ENCODE data around the gene UBE2G1. TPM values are rescaled to one million over a fixed set of nuclear protein-coding genes. Genes with fewer than 3 reads are reported as not detected.

The UBE2G1 gene
- total RNA-seq, 1 experiment from 2014 or later = 80.6 TPM

GRCh38 chr17:4301066-4301465, 65.4 kb downstream of the UBE2G1 start:
- ChIA-PET RAD21 (ENCODE audit: low non-redundant PET in 1 of 2, low total read pairs in 2 of 2, uncharacterized antibody in 2 of 2, unreplicated experiment in 2 of 2) (no interaction called here), POLR2A (no interaction called here), CTCF (interaction anchor here (1.0 kb wide), 1 partner anchor 85 kb away, joined by 4 read pairs; no protein-coding TSS in a partner anchor)
- no peak overlapping the region for H3K9ac ChIP-seq (ENCODE audit: low read length)
- BruUV-seq (replicated peaks) = no TSS peak
- no peaks in the 10 kb centered on the region for H3K9me3 ChIP-seq (ENCODE audit: control insufficient read depth in 1 of 2, insufficient read depth in 1 of 2, low read depth in 1 of 2, low read length in 2 of 2)
- no peak overlapping the region for H2AFZ ChIP-seq (ENCODE audit: low read depth, low read length, poor library complexity, severe bottlenecking)
- TF ChIP-seq EZH2phosphoT487 (IDR thresholded peaks at IDR 0.05; ENCODE audit: borderline replicate concordance) = no peak
- no peak for TF ChIP-seq JUND (IDR thresholded peaks at IDR 0.05)
- H3K27me3 ChIP-seq (ENCODE audit: insufficient read depth, low read length) = no peaks in the 10 kb centered on the region
- H3K79me2 ChIP-seq (ENCODE audit: insufficient read depth, low read length) = peaks cover 74% of the 10 kb centered on the region
- H3K36me3 ChIP-seq (ENCODE audit: control insufficient read depth in 1 of 2, insufficient read depth in 2 of 2, low read length in 2 of 2) = peaks cover under 1 to 21% of the 10 kb centered on the region in 2 experiments; a peak in 1 of 4 replicates
- H3K27ac ChIP-seq (ENCODE audit: low read depth, low read length) = no peak overlapping the region
- no peak overlapping the region for H3K4me3 ChIP-seq (replicated peaks in 1 of 2; ENCODE audit: low read depth in 1 of 2, low read length in 2 of 2)
- intact Hi-C loops (cut with micrococcal nuclease) = no loop called here
- DNase-seq (ENCODE audit: low read depth, low spot score) (no peak), ATAC-seq (no peak)
- no peaks in the 10 kb centered on the region for H3K9me2 ChIP-seq (ENCODE audit: insufficient read depth)
- no peaks in the 10 kb centered on the region for H3K4me1 ChIP-seq (ENCODE audit: control insufficient read depth in 1 of 2, insufficient read depth in 2 of 2, low read length in 2 of 2)
- no peak overlapping the region for H3K4me2 ChIP-seq (ENCODE audit: low read length)
- peaks cover 13% of the 10 kb centered on the region; the same call in 1 of the 2 replicates for H4K20me1 ChIP-seq (ENCODE audit: insufficient read depth)

DNA sequence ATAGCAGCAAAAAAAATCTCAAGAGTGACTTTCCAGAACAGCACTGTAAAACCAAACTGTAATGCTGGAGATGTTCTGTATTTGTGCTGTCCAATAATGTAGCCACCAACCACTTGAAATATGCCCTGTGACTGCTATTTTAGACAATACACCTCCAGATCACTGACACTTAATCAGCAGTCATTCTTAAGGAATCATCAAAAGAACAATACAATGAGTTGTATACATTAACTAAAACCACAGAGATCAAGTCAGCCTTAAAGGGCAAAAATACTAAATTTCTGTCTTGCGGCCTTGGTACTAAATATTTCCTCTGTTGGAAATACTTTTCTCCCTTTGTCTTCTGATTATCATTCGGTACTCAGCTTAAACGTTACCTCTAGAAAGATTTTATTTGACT, 69.1 kb downstream of the UBE2G1 start:
- peaks cover 75% of the 10 kb centered on the region for H3K79me2 ChIP-seq (ENCODE audit: insufficient read depth, low read length)
- no peak overlapping the region for H3K4me3 ChIP-seq (replicated peaks in 1 of 2; ENCODE audit: low read depth in 1 of 2, low read length in 2 of 2)
- intact Hi-C loops (cut with micrococcal nuclease) = no loop called here
- no peak for ATAC-seq
- peaks cover 8% of the 10 kb centered on the region; the same call in 1 of the 2 replicates for H4K20me1 ChIP-seq (ENCODE audit: insufficient read depth)
- no peak for DNase-seq (ENCODE audit: low read depth, low spot score)
- H3K4me2 ChIP-seq (ENCODE audit: low read length) = no peak overlapping the region
- H3K27me3 ChIP-seq (ENCODE audit: insufficient read depth, low read length) = no peaks in the 10 kb centered on the region
- BruUV-seq (replicated peaks) = no TSS peak
- H3K9me3 ChIP-seq (ENCODE audit: control insufficient read depth in 1 of 2, insufficient read depth in 1 of 2, low read depth in 1 of 2, low read length in 2 of 2) = no peaks in the 10 kb centered on the region
- H2AFZ ChIP-seq (ENCODE audit: low read depth, low read length, poor library complexity, severe bottlenecking) = no peak overlapping the region
- RAD21 ChIA-PET (ENCODE audit: low non-redundant PET in 1 of 2, low total read pairs in 2 of 2, uncharacterized antibody in 2 of 2, unreplicated experiment in 2 of 2) = no interaction called here
- POLR2A ChIA-PET = no interaction called here
- H3K9ac ChIP-seq (ENCODE audit: low read length) = no peak overlapping the region
- H3K4me1 ChIP-seq (ENCODE audit: control insufficient read depth in 1 of 2, insufficient read depth in 2 of 2, low read length in 2 of 2) = no peaks in the 10 kb centered on the region
- H3K36me3 ChIP-seq (ENCODE audit: control insufficient read depth in 1 of 2, insufficient read depth in 2 of 2, low read length in 2 of 2) = peaks cover 0 to 14% of the 10 kb centered on the region in 2 experiments; a peak in 2 of 4 replicates
- no peak overlapping the region for H3K27ac ChIP-seq (ENCODE audit: low read depth, low read length)
- no peaks in the 10 kb centered on the region for H3K9me2 ChIP-seq (ENCODE audit: insufficient read depth)
- CTCF ChIA-PET = interaction anchor here (1.0 kb wide), 1 partner anchor 97 kb away, joined by 3 read pairs; no protein-coding TSS in a partner anchor
- TF ChIP-seq, protein P1, sequence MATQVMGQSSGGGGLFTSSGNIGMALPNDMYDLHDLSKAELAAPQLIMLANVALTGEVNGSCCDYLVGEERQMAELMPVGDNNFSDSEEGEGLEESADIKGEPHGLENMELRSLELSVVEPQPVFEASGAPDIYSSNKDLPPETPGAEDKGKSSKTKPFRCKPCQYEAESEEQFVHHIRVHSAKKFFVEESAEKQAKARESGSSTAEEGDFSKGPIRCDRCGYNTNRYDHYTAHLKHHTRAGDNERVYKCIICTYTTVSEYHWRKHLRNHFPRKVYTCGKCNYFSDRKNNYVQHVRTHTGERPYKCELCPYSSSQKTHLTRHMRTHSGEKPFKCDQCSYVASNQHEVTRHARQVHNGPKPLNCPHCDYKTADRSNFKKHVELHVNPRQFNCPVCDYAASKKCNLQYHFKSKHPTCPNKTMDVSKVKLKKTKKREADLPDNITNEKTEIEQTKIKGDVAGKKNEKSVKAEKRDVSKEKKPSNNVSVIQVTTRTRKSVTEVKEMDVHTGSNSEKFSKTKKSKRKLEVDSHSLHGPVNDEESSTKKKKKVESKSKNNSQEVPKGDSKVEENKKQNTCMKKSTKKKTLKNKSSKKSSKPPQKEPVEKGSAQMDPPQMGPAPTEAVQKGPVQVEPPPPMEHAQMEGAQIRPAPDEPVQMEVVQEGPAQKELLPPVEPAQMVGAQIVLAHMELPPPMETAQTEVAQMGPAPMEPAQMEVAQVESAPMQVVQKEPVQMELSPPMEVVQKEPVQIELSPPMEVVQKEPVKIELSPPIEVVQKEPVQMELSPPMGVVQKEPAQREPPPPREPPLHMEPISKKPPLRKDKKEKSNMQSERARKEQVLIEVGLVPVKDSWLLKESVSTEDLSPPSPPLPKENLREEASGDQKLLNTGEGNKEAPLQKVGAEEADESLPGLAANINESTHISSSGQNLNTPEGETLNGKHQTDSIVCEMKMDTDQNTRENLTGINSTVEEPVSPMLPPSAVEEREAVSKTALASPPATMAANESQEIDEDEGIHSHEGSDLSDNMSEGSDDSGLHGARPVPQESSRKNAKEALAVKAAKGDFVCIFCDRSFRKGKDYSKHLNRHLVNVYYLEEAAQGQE (IDR thresholded peaks at IDR 0.05; ENCODE audit: low read depth) = no peak
- no peak for TF ChIP-seq TCF7L2 (IDR thresholded peaks at IDR 0.05; ENCODE audit: borderline replicate concordance, extremely low read depth, insufficient read depth, insufficient read length)
- no peak for TF ChIP-seq CTCF (IDR thresholded peaks at IDR 0.05 in 2 of 3, conservative IDR thresholded peaks at IDR 0.05 in 1 of 3; ENCODE audit: borderline replicate concordance in 1 of 3, insufficient read depth in 1 of 3, low read depth in 2 of 3, low read length in 2 of 3)
- no peak for TF ChIP-seq ZNF274 (IDR thresholded peaks at IDR 0.05; ENCODE audit: low read depth, low read length)
- no peak for TF ChIP-seq POLR2AphosphoS5 (IDR thresholded peaks at IDR 0.05; ENCODE audit: low read depth, low read length)
- TF ChIP-seq ELF1 (IDR thresholded peaks at IDR 0.05; ENCODE audit: borderline replicate concordance, low read depth) = no peak
- TF ChIP-seq CEBPB (IDR thresholded peaks at IDR 0.05; ENCODE audit: low read depth) = no peak
- TF ChIP-seq SIN3A (IDR thresholded peaks at IDR 0.05; ENCODE audit: low read depth) = no peak
- TF ChIP-seq SRF (IDR thresholded peaks at IDR 0.05; ENCODE audit: low read depth) = no peak
- TF ChIP-seq ZBTB33 (IDR thresholded peaks at IDR 0.05; ENCODE audit: extremely low read depth, insufficient replicate concordance, low read length) = no peak
- TF ChIP-seq EZH2 (IDR thresholded peaks at IDR 0.05) = no peak

Data from HCT116 (cell line).